BLaER1 treated with 17β-estradiol and CSF1 and Interleukin-3, amounts not matched to agents 10 nM and 100 nM (cell line): ENCODE data around the gene PTAFR.
A peak's percentile ranks its signal among the peaks of the same experiment; 100 is the strongest.

Experiments
- H3K27ac ChIP-seq, 11 experiments: shearing (Covaris generic); formaldehyde crosslinking; 2 replicates each; pipeline ENCODE4 v1.8.1; 2022
- H3K27me3 ChIP-seq, 11 experiments: shearing (Covaris generic); formaldehyde crosslinking; 2 replicates each; pipeline ENCODE4 v1.8.1; 2022
- H3K36me3 ChIP-seq, 11 experiments: shearing (Covaris generic); formaldehyde crosslinking; 2 replicates each; pipeline ENCODE4 v1.8.1; 2022
- H3K4me1 ChIP-seq, 10 experiments: shearing (Covaris generic); formaldehyde crosslinking; 2 replicates each; pipeline ENCODE4 v1.8.1; 2022
- H3K4me2 ChIP-seq, 11 experiments: shearing (Covaris generic); formaldehyde crosslinking; 2 replicates each; pipeline ENCODE4 v1.8.1; 2022
- H3K4me3 ChIP-seq, 10 experiments: shearing (Covaris generic); formaldehyde crosslinking; 2 replicates each; pipeline ENCODE4 v1.8.1; 2022
- H3K9ac ChIP-seq, 11 experiments: shearing (Covaris generic); formaldehyde crosslinking; 2 replicates each; pipeline ENCODE4 v1.8.1; 2022
- H3K9me3 ChIP-seq, 11 experiments: shearing (Covaris generic); formaldehyde crosslinking; replicated peaks in 1 of 11; 2 replicates each; pipeline ENCODE4 v1.8.1; 2022
- H4K20me1 ChIP-seq, 11 experiments: shearing (Covaris generic); formaldehyde crosslinking; 2 replicates each; pipeline ENCODE4 v1.8.1; 2022
- Cebpa-rat ChIP-seq, 11 experiments: shearing (Covaris generic); IDR thresholded peaks; 2 replicates each; pipeline ENCODE4 v1.8.1; 2022

Gene PTAFR

GRCh38 chr1:28126212-28126611 lies 50.3 kb downstream of the PTAFR start:
- Histone ChIP-seq H3K27ac (peak overlapping the region in 9 of 11 experiments; percentile 43 to 91 (median 80); a peak in 18 of 22 replicates), H3K9me3 (peaks cover 0 to 3% (median 0%) of the 10 kb centered on the region in 11 experiments; a peak in 3 of 22 replicates), H3K9ac (peak overlapping the region in 8 of 11 experiments; percentile 9 to 79 (median 70); a peak in 14 of 22 replicates), H3K4me3 (peak overlapping the region in 4 of 10 experiments; percentile 19 to 43 (median 32); a peak in 6 of 20 replicates), H3K4me1 (peaks cover 26 to 97% (median 68%) of the 10 kb centered on the region in 10 experiments), H4K20me1 (no peaks in the 10 kb centered on the region), H3K4me2 (peak overlapping the region; percentile 28 to 97 (median 84); a peak in 21 of 22 replicates), H3K36me3 (no peaks in the 10 kb centered on the region), H3K27me3 (no peaks in the 10 kb centered on the region)
- TF ChIP-seq Cebpa-rat (IDR thresholded peaks at IDR 0.05), result no peak

- H3K4me2 ChIP-seq, result peak overlapping the region; percentile 24 to 97 (median 57); a peak in 21 of 22 replicates
- no peaks in the 10 kb centered on the region for H3K27me3 ChIP-seq
- peak in 10 of 11 experiments; percentile 31 to 87 (median 62); a peak in 10 of 22 replicates for TF ChIP-seq Cebpa-rat (IDR thresholded peaks at IDR 0.05)
- no peak overlapping the region for H3K4me3 ChIP-seq
- peak overlapping the region in 6 of 11 experiments; percentile 14 to 74 (median 60); a peak in 12 of 22 replicates for H3K9ac ChIP-seq
- H3K36me3 ChIP-seq, result no peaks in the 10 kb centered on the region
- peaks cover 0 to 16% (median 0%) of the 10 kb centered on the region in 11 experiments; a peak in 7 of 22 replicates for H3K9me3 ChIP-seq
- H3K27ac ChIP-seq, result peak overlapping the region in 10 of 11 experiments; percentile 6 to 91 (median 64); a peak in 17 of 22 replicates
- no peaks in the 10 kb centered on the region for H4K20me1 ChIP-seq
- peaks cover 26 to 99% (median 63%) of the 10 kb centered on the region in 10 experiments for H3K4me1 ChIP-seq
Observed at GRCh38 chr1:28123461-28123961, 53.0 kb downstream of the PTAFR start.

- peak overlapping the region in 4 of 11 experiments; percentile 59 to 74 (median 64); a peak in 5 of 22 replicates for H3K9ac ChIP-seq
- H3K4me3 ChIP-seq, result no peak overlapping the region
- H4K20me1 ChIP-seq, result no peaks in the 10 kb centered on the region
- peaks cover 0 to 20% (median 0%) of the 10 kb centered on the region in 11 experiments; a peak in 7 of 22 replicates for H3K9me3 ChIP-seq
- H3K4me2 ChIP-seq, result peak overlapping the region in 6 of 11 experiments; percentile 49 to 97 (median 83); a peak in 11 of 22 replicates
- TF ChIP-seq Cebpa-rat (IDR thresholded peaks at IDR 0.05), result no peak
- no peaks in the 10 kb centered on the region for H3K27me3 ChIP-seq
- H3K4me1 ChIP-seq, result peaks cover 18 to 99% (median 53%) of the 10 kb centered on the region in 10 experiments
- H3K36me3 ChIP-seq, result no peaks in the 10 kb centered on the region
- H3K27ac ChIP-seq, result peak overlapping the region in 8 of 11 experiments; percentile 6 to 91 (median 70); a peak in 14 of 22 replicates
Observed at GRCh38 chr1:28122183-28122582, 54.3 kb downstream of the PTAFR start.

DNA sequence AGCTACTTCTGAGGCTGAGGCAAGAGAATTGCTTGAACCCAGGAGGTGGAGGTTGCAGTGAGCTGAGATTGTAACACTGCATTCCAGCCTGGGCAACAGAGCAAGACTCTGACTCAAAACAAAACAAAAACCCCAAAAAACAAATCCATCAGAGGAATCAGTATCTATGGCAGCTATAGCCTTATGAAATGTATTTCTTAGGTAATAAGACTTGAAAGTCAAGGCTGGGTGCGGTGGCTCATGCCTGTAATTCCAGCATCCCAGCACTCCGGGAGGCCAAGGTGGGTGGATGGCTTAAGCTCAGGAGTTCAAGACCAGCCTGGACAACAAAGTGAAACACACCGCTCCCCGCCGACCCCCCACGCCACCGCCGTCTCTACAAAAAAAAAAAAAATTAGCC lies 56.9 kb downstream of the PTAFR start:
- H3K9me3 ChIP-seq, result peaks cover 0 to 20% (median 0%) of the 10 kb centered on the region in 11 experiments; a peak in 7 of 22 replicates
- H3K4me1 ChIP-seq, result peaks cover 7 to 99% (median 47%) of the 10 kb centered on the region in 10 experiments; a peak in 19 of 20 replicates
- TF ChIP-seq Cebpa-rat (IDR thresholded peaks at IDR 0.05), result no peak
- H4K20me1 ChIP-seq, result no peaks in the 10 kb centered on the region
- H3K4me3 ChIP-seq, result no peak overlapping the region
- H3K27ac ChIP-seq, result 0 out of 22 replicates have a peak overlapping the region, but pooled peaks of 2 of the 11 experiments have one; percentile 4 to 6
- H3K27me3 ChIP-seq, result no peaks in the 10 kb centered on the region
- no peak overlapping the region for H3K9ac ChIP-seq
- H3K36me3 ChIP-seq, result no peaks in the 10 kb centered on the region
- no peak overlapping the region; a peak in 1 of 22 replicates for H3K4me2 ChIP-seq

- H3K9me3 ChIP-seq, result peaks cover 0 to 20% (median 0%) of the 10 kb centered on the region in 11 experiments; a peak in 7 of 22 replicates
- H3K36me3 ChIP-seq, result no peaks in the 10 kb centered on the region
- TF ChIP-seq Cebpa-rat (IDR thresholded peaks at IDR 0.05), result no peak
- 0 out of 22 replicates have a peak overlapping the region, but pooled peaks of 1 of the 11 experiments have one; percentile 4 for H3K27ac ChIP-seq
- no peak overlapping the region for H3K9ac ChIP-seq
- peak overlapping the region in 2 of 11 experiments; percentile 15 to 16; a peak in 1 of 22 replicates for H3K4me2 ChIP-seq
- peaks cover 6 to 99% (median 45%) of the 10 kb centered on the region in 10 experiments; a peak in 19 of 20 replicates for H3K4me1 ChIP-seq
- H4K20me1 ChIP-seq, result no peaks in the 10 kb centered on the region
- no peaks in the 10 kb centered on the region for H3K27me3 ChIP-seq
- no peak overlapping the region for H3K4me3 ChIP-seq
Observed at GRCh38 chr1:28118640-28119307, 57.7 kb downstream of the PTAFR start.

- Histone ChIP-seq H3K9me3 (peaks cover 0 to 13% (median 0%) of the 10 kb centered on the region in 11 experiments; a peak in 6 of 22 replicates), H3K4me2 (peak overlapping the region in 9 of 11 experiments; percentile 42 to 86 (median 57); a peak in 17 of 22 replicates), H3K4me3 (no peak overlapping the region; a peak in 1 of 20 replicates), H3K27me3 (no peaks in the 10 kb centered on the region), H3K4me1 (peaks cover 0 to 99% (median 51%) of the 10 kb centered on the region in 10 experiments; a peak in 18 of 20 replicates), H3K27ac (peak overlapping the region; percentile 16 to 97 (median 64); a peak in 19 of 22 replicates), H4K20me1 (no peaks in the 10 kb centered on the region), H3K36me3 (no peaks in the 10 kb centered on the region), H3K9ac (peak overlapping the region in 6 of 11 experiments; percentile 29 to 79 (median 58); a peak in 12 of 22 replicates)
- peak; percentile 59 to 95 (median 85); a peak in 20 of 22 replicates for TF ChIP-seq Cebpa-rat (IDR thresholded peaks at IDR 0.05)
Observed at GRCh38 chr1:28115267-28115666, 61.2 kb downstream of the PTAFR start.

DNA sequence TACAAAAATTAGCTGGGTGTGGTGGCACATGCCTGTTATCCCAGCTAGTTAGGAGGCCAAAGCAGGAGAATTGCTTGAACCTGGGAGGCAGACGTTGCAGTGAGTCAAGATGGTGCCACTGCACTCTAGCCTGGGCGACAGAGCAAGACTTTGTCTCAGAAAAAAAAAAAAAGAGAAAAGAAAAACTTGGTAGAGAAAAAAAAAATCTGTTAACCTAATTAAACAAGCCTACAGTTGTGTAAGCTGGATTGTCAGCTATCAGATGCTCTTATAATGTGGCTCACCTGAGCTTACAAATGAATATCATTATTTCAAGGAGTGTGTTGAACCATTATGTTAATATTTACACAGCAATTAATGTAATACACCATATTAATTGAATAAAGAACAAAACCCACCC lies 61.6 kb downstream of the PTAFR start:
- Histone ChIP-seq H3K4me2 (peak overlapping the region in 8 of 11 experiments; percentile 42 to 86 (median 63); a peak in 15 of 22 replicates), H3K36me3 (no peaks in the 10 kb centered on the region), H4K20me1 (no peaks in the 10 kb centered on the region), H3K27ac (peak overlapping the region; percentile 10 to 97 (median 64); a peak in 17 of 22 replicates), H3K4me1 (peaks cover 0 to 100% (median 51%) of the 10 kb centered on the region in 10 experiments; a peak in 18 of 20 replicates), H3K9ac (peak overlapping the region in 5 of 11 experiments; percentile 46 to 79 (median 65); a peak in 10 of 22 replicates), H3K4me3 (no peak overlapping the region; a peak in 1 of 20 replicates), H3K27me3 (no peaks in the 10 kb centered on the region), H3K9me3 (peaks cover 0 to 13% (median 0%) of the 10 kb centered on the region in 11 experiments; a peak in 6 of 22 replicates)
- no peak for TF ChIP-seq Cebpa-rat (IDR thresholded peaks at IDR 0.05)

- peaks cover 0 to 99% (median 49%) of the 10 kb centered on the region in 10 experiments; a peak in 18 of 20 replicates for H3K4me1 ChIP-seq
- no peaks in the 10 kb centered on the region for H4K20me1 ChIP-seq
- no peaks in the 10 kb centered on the region for H3K27me3 ChIP-seq
- H3K9ac ChIP-seq, result peak overlapping the region in 4 of 11 experiments; percentile 17 to 79 (median 70); a peak in 5 of 22 replicates
- no peak overlapping the region for H3K4me3 ChIP-seq
- peak overlapping the region in 6 of 11 experiments; percentile 20 to 97 (median 87); a peak in 12 of 22 replicates for H3K27ac ChIP-seq
- H3K4me2 ChIP-seq, result peak overlapping the region in 6 of 11 experiments; percentile 45 to 86 (median 78); a peak in 11 of 22 replicates
- H3K9me3 ChIP-seq, result peaks cover 0 to under 1% (median 0%) of the 10 kb centered on the region in 11 experiments; a peak in 1 of 22 replicates
- H3K36me3 ChIP-seq, result no peaks in the 10 kb centered on the region
- no peak for TF ChIP-seq Cebpa-rat (IDR thresholded peaks at IDR 0.05)
Observed at GRCh38 chr1:28113242-28113572, 63.3 kb downstream of the PTAFR start.
